Jurkat, Clone E6-1 (cell line): ENCODE data around the gene DENND2A.

ENCODE experiments used
- DNase-seq: peaks from one replicate; pipeline ENCODE4 v3.0.0-alpha.2; 2011; ENCODE audit warnings: low read depth, low spot score
- H3K4me3 ChIP-seq: 2 replicates; pipeline ENCODE4 v1.5.1; 2011; ENCODE audit warnings: mild to moderate bottlenecking, low read length, control low read depth, moderate library complexity

Gene DENND2A

GRCh38 chr7:140601566-140602174 lies 38.9 kb downstream of the DENND2A start:
- no peak for DNase-seq

GRCh38 chr7:140600341-140600740 lies 40.3 kb downstream of the DENND2A start:
- no peak overlapping the region for H3K4me3 ChIP-seq

More at GRCh38 chr7:140601566-140602174, 38.9 kb downstream of the DENND2A start:
- no peak overlapping the region for H3K4me3 ChIP-seq

GRCh38 chr7:140597428-140597949 lies 43.1 kb downstream of the DENND2A start:
- no peak overlapping the region for H3K4me3 ChIP-seq
- no peak for DNase-seq

More at GRCh38 chr7:140600341-140600740, 40.3 kb downstream of the DENND2A start:
- DNase-seq, result no peak

GRCh38 chr7:140596519-140597427 lies 43.8 kb downstream of the DENND2A start:
- no peak for DNase-seq
- no peak overlapping the region for H3K4me3 ChIP-seq

GRCh38 chr7:140595468-140596092 lies 45.0 kb downstream of the DENND2A start:
- no peak overlapping the region for H3K4me3 ChIP-seq
- DNase-seq, result no peak

GRCh38 chr7:140594131-140594691 lies 46.4 kb downstream of the DENND2A start:
- no peak for DNase-seq

GRCh38 chr7:140593672-140593982 lies 47.0 kb downstream of the DENND2A start:
- DNase-seq, result peak; percentile 67
- no peak overlapping the region for H3K4me3 ChIP-seq

More at GRCh38 chr7:140594131-140594691, 46.4 kb downstream of the DENND2A start:
- H3K4me3 ChIP-seq, result no peak overlapping the region

GRCh38 chr7:140592964-140593671 lies 47.5 kb downstream of the DENND2A start:
- H3K4me3 ChIP-seq, result no peak overlapping the region
- DNase-seq, result no peak

GRCh38 chr7:140591180-140591902 lies 49.3 kb downstream of the DENND2A start:
- DNase-seq, result no peak
- H3K4me3 ChIP-seq, result no peak overlapping the region

GRCh38 chr7:140587243-140587642 lies 53.4 kb downstream of the DENND2A start:
- DNase-seq, result no peak
- H3K4me3 ChIP-seq, result no peak overlapping the region

GRCh38 chr7:140586516-140586915 lies 54.1 kb downstream of the DENND2A start:
- DNase-seq, result no peak
- no peak overlapping the region for H3K4me3 ChIP-seq

- no peak for DNase-seq
- H3K4me3 ChIP-seq, result no peak overlapping the region
These were observed 55.3 kb downstream of the DENND2A start for GRCh38 chr7:140585333-140585732.

GRCh38 chr7:140584195-140584851 lies 56.3 kb downstream of the DENND2A start:
- no peak for DNase-seq
- H3K4me3 ChIP-seq, result no peak overlapping the region

- DNase-seq, result no peak
- H3K4me3 ChIP-seq, result no peak overlapping the region
These were observed 59.2 kb downstream of the DENND2A start for GRCh38 chr7:140581411-140581810.

GRCh38 chr7:140577651-140578050 lies 63.0 kb downstream of the DENND2A start:
- no peak for DNase-seq
- H3K4me3 ChIP-seq, result no peak overlapping the region

GRCh38 chr7:140576589-140576988 lies 64.0 kb downstream of the DENND2A start:
- no peak for DNase-seq
- H3K4me3 ChIP-seq, result no peak overlapping the region

GRCh38 chr7:140571538-140572122 lies 69.0 kb downstream of the DENND2A start:
- no peak overlapping the region for H3K4me3 ChIP-seq
- DNase-seq, result no peak
